ENCODE measurements around the gene TBL1X.

The TBL1X gene

GRCh38 chrX:9596837-9597236 lies 132.0 kb downstream of the TBL1X start:
- DNase-seq: no peak

GRCh38 chrX:9597361-9598035 lies 132.6 kb downstream of the TBL1X start:
- no peak for DNase-seq

- DNase-seq: no peak
Observed at GRCh38 chrX:9598344-9598743, 133.5 kb downstream of the TBL1X start.

GRCh38 chrX:9604111-9604907 lies 139.5 kb downstream of the TBL1X start:
- DNase-seq: no peak

- DNase-seq: no peak
Observed at GRCh38 chrX:9604908-9605306, 140.0 kb downstream of the TBL1X start.

GRCh38 chrX:9605484-9605883 lies 140.6 kb downstream of the TBL1X start:
- no peak for DNase-seq

- DNase-seq: no peak
Observed at GRCh38 chrX:9606971-9607370, 142.1 kb downstream of the TBL1X start.

- peak; percentile 58 for DNase-seq
Observed at GRCh38 chrX:9609499-9609898, 144.6 kb downstream of the TBL1X start.

- DNase-seq: peak; percentile 52
Observed at GRCh38 chrX:9609987-9610386, 145.1 kb downstream of the TBL1X start.

- DNase-seq: no peak
Observed at GRCh38 chrX:9610771-9611392, 146.0 kb downstream of the TBL1X start.

GRCh38 chrX:9611436-9612145 lies 146.7 kb downstream of the TBL1X start:
- DNase-seq: no peak

- DNase-seq: no peak
Observed at GRCh38 chrX:9612146-9612505, 147.3 kb downstream of the TBL1X start.

- DNase-seq: no peak
Observed at GRCh38 chrX:9614016-9614415, 149.2 kb downstream of the TBL1X start.

GRCh38 chrX:9619133-9619532 lies 154.3 kb downstream of the TBL1X start:
- DNase-seq: no peak

- no peak for DNase-seq
Observed at GRCh38 chrX:9619581-9619980, 154.7 kb downstream of the TBL1X start.

- DNase-seq: no peak
Observed at GRCh38 chrX:9622128-9622527, 157.3 kb downstream of the TBL1X start.

- peak; percentile 52 for DNase-seq
Observed at GRCh38 chrX:9626379-9626778, 161.5 kb downstream of the TBL1X start.

GRCh38 chrX:9627922-9628321 lies 163.1 kb downstream of the TBL1X start:
- DNase-seq: no peak

- no peak for DNase-seq
Observed at GRCh38 chrX:9628779-9629493, 164.1 kb downstream of the TBL1X start.

GRCh38 chrX:9634551-9634950 lies 169.7 kb downstream of the TBL1X start:
- no peak for DNase-seq

- no peak for DNase-seq
Observed at GRCh38 chrX:9635368-9635767, 170.5 kb downstream of the TBL1X start.

GRCh38 chrX:9635803-9636202 lies 170.9 kb downstream of the TBL1X start:
- no peak for DNase-seq

- no peak for DNase-seq
Observed at GRCh38 chrX:9638871-9639270, 174.0 kb downstream of the TBL1X start.

Data from NCI-H187 treated with DMSO at 0.1 percent for 48 hours (cell line).